ENCODE measurements around the gene CERK. TPM values are rescaled to one million over a fixed set of nuclear protein-coding genes. Genes with fewer than 3 reads are reported as not detected.

Gene CERK
- total and polyA plus RNA-seq, 8 donors: 12.7 to 32.7 (median 29.5) TPM

- Histone ChIP-seq H3K27me3 (no peaks in the 10 kb centered on the region), H3K4me1 (peaks cover 49 to 54% (median 51%) of the 10 kb centered on the region in 3 donors), H3K9me3 (no peaks in the 10 kb centered on the region), H3K4me3 (no peak overlapping the region), H3K36me3 (no peaks in the 10 kb centered on the region), H3K27ac (peak overlapping the region; percentile 58 to 76 (median 75))
- FAIRE-seq (no peak), ATAC-seq (peak; percentile 66 to 80 (median 73)), DNase-seq (peak; percentile 81 to 96 (median 88))
- no peak for TF ChIP-seq CTCF (IDR thresholded peaks at IDR 0.05)
- intact Hi-C loops (cut with DNase I): loop anchor here in 1 of 3 donors (10.0 kb wide), 1 partner anchor 157 kb away; no protein-coding TSS in a partner anchor
- WGBS, 2 donors: 13% methylated on average over 22 of the region's 22 CpGs
Observed at GRCh38 chr22:46731246-46732040, 6.6 kb downstream of the CERK start.

DNA sequence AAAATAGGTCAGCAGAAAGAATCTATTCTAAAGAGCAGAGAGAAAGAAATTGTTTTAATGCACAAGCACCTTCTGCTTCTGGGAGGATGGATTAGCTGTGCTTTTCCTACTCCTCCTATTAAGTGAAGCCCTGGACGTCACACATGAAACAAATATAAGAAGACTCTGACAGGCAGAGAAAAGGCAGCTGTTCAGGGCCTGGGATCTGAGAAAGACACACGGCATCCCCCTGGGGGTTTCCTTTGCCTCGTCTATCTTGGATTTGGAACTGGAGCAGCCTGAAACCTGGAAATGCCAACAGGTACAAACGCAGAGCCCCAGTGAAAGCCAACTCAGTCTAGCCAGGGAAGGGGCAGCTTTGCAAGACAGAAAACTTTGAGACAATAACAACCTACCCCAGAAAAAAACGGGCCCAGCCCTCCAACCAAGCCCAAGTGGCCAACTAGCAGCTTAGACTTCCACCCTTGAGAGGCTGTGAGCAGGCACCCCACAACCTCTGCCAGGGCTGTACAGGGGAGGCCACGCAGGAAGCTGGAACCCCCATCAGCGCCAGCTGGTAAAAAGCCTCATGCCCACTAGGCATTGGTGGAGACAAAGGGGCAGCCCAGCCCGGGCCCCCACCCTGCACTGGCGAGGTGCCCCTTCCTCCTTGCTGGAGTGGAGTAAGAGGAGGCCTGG is 7.3 kb downstream of the CERK start:
- Histone ChIP-seq H3K36me3 (no peaks in the 10 kb centered on the region), H3K4me3 (no peak overlapping the region), H3K4me1 (peaks cover 48 to 53% (median 49%) of the 10 kb centered on the region in 3 donors), H3K27ac (peak overlapping the region; percentile 58 to 76 (median 75)), H3K9me3 (no peaks in the 10 kb centered on the region), H3K27me3 (no peaks in the 10 kb centered on the region)
- WGBS, 2 donors: 38 to 45% methylated on average over 9 of the region's 9 CpGs
- DNase-seq (no peak), ATAC-seq (no peak), FAIRE-seq (no peak)
- intact Hi-C loops (cut with DNase I): loop anchor here in 1 of 3 donors (10.0 kb wide), 1 partner anchor 156 kb away; no protein-coding TSS in a partner anchor
- no peak for TF ChIP-seq CTCF (IDR thresholded peaks at IDR 0.05)

DNA sequence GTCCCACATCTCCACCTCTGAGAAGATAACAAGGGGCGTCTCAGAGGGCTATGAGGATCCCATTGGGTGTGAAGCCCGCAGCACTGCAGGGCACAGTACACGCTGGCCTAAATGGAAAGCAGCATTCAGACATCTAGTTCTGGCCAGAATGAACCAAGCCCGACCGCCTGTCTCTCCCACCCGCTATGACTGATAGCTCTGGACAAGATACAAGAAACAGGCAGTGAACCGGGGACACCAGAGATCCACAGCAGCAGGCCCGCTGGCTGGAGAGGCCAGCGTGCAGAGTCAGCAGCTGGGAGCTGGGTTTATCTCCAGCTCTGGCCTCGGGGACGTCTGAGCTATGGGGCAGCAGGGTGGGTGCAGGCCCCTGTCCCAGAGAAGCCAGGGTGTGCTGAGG is 9.6 kb downstream of the CERK start:
- DNase-seq (peak in 1 of 6 donors; percentile 46), ATAC-seq (no peak), FAIRE-seq (no peak)
- intact Hi-C loops (cut with DNase I): no loop called here
- Histone ChIP-seq H3K4me1 (peaks cover 30 to 38% (median 32%) of the 10 kb centered on the region in 3 donors), H3K27ac (peak overlapping the region in 1 of 4 donors; percentile 57), H3K36me3 (no peaks in the 10 kb centered on the region), H3K4me3 (no peak overlapping the region), H3K9me3 (no peaks in the 10 kb centered on the region), H3K27me3 (no peaks in the 10 kb centered on the region)
- TF ChIP-seq CTCF (IDR thresholded peaks at IDR 0.05): no peak
- 72 to 83% methylated on average over 11 of the region's 11 CpGs for WGBS, 2 donors

DNA sequence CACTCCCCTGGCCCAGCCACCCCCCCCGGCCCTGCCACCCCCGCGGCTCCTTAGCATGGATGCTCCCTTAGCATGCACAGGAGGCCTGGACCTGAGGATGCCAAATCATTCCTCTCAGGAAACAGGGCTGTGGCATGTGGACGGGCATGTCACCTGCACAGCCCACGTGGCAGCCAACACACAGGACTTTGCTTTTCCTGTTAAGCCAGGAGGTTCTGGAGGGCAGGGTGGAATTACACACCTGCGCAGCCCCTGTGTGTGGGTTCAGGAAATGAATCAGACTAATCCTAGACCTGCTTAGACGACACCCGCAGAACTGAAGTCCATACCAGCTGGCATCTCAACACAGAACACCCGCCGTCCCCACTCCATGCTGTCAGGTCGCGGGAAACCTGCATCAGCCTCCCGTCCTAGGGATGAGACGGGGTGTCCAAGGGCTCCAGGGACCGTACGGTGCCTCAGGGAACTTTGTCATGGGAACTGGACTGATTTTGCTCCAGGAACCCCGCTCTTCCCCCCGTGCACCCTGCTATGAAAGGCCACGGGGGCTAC is 10.2 kb downstream of the CERK start:
- no peaks in the 10 kb centered on the region for H3K27me3 ChIP-seq
- H3K9me3 ChIP-seq: no peaks in the 10 kb centered on the region
- H3K4me3 ChIP-seq: no peak overlapping the region
- ATAC-seq: no peak
- H3K27ac ChIP-seq: no peak overlapping the region
- H3K36me3 ChIP-seq: no peaks in the 10 kb centered on the region
- 84 to 85% methylated on average over 19 of the region's 19 CpGs for WGBS, 2 donors
- H3K4me1 ChIP-seq: peaks cover 26 to 36% (median 28%) of the 10 kb centered on the region in 3 donors
- DNase-seq: peak in 1 of 6 donors; percentile 42
- no peak for FAIRE-seq
- TF ChIP-seq CTCF (IDR thresholded peaks at IDR 0.05): no peak
- intact Hi-C loops (cut with DNase I): no loop called here
